Measurements from ENCODE around the gene G2E3. TPM values are rescaled to one million over a fixed set of nuclear protein-coding genes. Genes with fewer than 3 reads are reported as not detected.

The G2E3 gene, protein sequence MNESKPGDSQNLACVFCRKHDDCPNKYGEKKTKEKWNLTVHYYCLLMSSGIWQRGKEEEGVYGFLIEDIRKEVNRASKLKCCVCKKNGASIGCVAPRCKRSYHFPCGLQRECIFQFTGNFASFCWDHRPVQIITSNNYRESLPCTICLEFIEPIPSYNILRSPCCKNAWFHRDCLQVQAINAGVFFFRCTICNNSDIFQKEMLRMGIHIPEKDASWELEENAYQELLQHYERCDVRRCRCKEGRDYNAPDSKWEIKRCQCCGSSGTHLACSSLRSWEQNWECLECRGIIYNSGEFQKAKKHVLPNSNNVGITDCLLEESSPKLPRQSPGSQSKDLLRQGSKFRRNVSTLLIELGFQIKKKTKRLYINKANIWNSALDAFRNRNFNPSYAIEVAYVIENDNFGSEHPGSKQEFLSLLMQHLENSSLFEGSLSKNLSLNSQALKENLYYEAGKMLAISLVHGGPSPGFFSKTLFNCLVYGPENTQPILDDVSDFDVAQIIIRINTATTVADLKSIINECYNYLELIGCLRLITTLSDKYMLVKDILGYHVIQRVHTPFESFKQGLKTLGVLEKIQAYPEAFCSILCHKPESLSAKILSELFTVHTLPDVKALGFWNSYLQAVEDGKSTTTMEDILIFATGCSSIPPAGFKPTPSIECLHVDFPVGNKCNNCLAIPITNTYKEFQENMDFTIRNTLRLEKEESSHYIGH
- 10.0 and 10.6 TPM in 2 replicates for total RNA-seq

DNA sequence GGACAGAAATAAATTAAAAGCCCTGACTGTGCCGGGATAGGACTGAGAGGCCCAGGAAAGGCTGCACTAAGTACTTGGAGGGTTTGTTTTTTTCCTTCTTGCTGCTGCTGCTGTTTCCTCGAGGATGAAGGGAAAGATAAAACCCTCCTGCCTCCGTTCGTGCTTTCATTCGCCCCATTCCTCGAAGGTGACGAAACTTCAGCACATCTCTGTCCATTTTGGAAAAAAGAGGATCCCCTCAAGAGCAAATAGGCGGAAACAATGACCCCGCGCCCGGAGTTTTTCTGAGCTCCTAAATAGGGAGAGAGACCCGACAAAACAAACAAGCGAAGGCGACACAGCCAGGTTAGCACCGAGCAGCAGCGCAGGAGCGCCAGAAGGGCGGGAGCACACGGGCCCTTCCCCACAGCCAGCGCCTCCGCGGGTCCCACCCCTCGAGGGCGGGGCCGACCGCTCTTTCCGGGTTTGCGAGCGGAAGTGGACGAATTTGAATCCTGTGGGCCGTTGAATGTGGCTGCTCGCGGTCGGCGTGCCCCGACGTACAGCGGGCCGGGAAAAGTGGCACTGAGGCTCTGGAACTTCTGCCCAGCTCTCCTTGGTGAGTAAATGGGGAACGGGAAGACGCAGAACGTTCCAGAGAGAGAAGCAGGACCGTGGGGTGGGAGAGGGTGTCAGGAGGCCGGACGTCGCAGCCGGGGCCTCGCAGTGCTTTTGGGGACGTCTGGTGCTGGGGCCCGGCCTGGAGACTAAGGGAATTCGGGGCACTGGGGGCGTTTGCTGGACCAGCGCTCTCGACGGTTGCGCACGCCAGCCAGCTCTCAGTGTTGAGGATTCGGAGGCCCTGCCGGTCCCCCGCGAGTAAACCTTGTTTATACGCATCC, at the start of gene G2E3:
Gene G2E3 (plus strand): TSS at position 484 of the 881 bp plus-strand sequence. CDS start 21,922 bp downstream, outside the sequence.

GRCh38 chr14:30621940-30622830, 63.2 kb downstream of the G2E3 start, which contains the start of gene SCFD1:
SCFD1 (plus strand) TSS chr14:30622319; CDS start chr14:30622339, 20 bp downstream.

Other genes with a start within 250 kb of the G2E3 start
- 40.8 and 43.5 TPM in 2 replicates for gene SCFD1, start 63.2 kb downstream of the G2E3 start, total RNA-seq

Data from mammary microvascular endothelial cell (primary cell).